ENCODE results near the gene MAPKAPK2. TPM values are rescaled to one million over a fixed set of nuclear protein-coding genes. Genes with fewer than 3 reads are reported as not detected.

The MAPKAPK2 gene
- total RNA-seq, 1 experiment from 2014 or later, result 96.8 TPM

DNA sequence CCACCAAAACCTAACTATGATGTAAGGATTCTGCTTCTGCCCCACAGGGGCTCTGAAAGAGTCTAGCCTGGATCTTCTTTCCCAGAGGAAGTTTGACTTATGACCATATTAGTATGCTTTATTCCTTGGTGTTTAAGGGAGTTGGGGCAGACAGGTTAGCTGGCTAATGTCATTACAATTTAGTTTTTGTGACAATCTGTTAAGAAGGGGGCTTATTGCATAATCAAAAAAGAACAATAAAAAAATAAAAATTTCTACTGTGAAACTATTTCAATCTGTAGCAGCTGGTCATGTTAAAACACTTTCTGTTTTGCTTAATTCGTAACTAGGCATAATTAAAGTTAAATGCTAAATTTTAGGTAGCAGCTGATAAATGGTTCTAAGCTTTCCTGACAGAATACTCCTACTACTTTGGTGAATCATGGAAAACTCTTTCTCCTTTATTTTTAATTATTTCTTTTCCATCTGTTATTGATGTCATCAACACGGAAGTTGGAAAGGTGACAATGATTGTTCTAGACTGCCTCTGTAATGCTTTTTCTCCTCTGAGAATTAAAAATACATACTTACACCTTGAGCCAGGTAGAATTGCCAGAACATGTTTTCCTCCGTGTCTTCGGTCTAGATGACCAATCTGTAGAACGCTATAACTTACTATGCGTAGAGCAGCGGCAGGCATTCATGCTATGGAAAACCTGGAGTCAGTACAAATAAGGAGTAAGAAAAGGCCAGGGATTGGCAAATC, 30.8 kb upstream of the MAPKAPK2 start:
- no peak overlapping the region for H3K27ac Mint-ChIP-seq (ENCODE audit: unreplicated experiment)
- no peak overlapping the region for H3K4me3 Mint-ChIP-seq (ENCODE audit: unreplicated experiment)
- no TSS peak for BruUV-seq (replicated peaks)
- Histone ChIP-seq H3K9me3 (no peaks in the 10 kb centered on the region), H3K36me3 (ENCODE audit: control insufficient read depth, insufficient read depth, low read length) (no peaks in the 10 kb centered on the region), H3K4me1 (no peaks in the 10 kb centered on the region), H3K27me3 (replicated peaks; ENCODE audit: control insufficient read depth, insufficient read depth, low read length) (no peaks in the 10 kb centered on the region), H3K4me3 (ENCODE audit: low read depth, low read length) (no peak overlapping the region)
- H3K36me3 Mint-ChIP-seq (ENCODE audit: insufficient read depth, unreplicated experiment), result no peaks in the 10 kb centered on the region
- peaks cover 26% of the 10 kb centered on the region for H3K27me3 Mint-ChIP-seq (ENCODE audit: insufficient read depth, unreplicated experiment)
- ChIA-PET CTCF (no interaction called here), POLR2A (no interaction called here)
- no peaks in the 10 kb centered on the region for H3K9me3 Mint-ChIP-seq (ENCODE audit: unreplicated experiment)
- intact Hi-C loops (cut with micrococcal nuclease; ENCODE audit: unreplicated experiment), result no loop called here
- TF ChIP-seq, protein P1, sequence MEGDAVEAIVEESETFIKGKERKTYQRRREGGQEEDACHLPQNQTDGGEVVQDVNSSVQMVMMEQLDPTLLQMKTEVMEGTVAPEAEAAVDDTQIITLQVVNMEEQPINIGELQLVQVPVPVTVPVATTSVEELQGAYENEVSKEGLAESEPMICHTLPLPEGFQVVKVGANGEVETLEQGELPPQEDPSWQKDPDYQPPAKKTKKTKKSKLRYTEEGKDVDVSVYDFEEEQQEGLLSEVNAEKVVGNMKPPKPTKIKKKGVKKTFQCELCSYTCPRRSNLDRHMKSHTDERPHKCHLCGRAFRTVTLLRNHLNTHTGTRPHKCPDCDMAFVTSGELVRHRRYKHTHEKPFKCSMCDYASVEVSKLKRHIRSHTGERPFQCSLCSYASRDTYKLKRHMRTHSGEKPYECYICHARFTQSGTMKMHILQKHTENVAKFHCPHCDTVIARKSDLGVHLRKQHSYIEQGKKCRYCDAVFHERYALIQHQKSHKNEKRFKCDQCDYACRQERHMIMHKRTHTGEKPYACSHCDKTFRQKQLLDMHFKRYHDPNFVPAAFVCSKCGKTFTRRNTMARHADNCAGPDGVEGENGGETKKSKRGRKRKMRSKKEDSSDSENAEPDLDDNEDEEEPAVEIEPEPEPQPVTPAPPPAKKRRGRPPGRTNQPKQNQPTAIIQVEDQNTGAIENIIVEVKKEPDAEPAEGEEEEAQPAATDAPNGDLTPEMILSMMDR (IDR thresholded peaks at IDR 0.05; ENCODE audit: insufficient read depth in 1 of 2, low read depth in 1 of 2, low read length in 1 of 2, severe bottlenecking in 1 of 2, unreplicated experiment in 1 of 2), result no peak
- no peaks in the 10 kb centered on the region for H3K4me1 Mint-ChIP-seq (ENCODE audit: low read depth, unreplicated experiment)
- no peak for DNase-seq

- no peak overlapping the region for H3K27ac Mint-ChIP-seq (ENCODE audit: unreplicated experiment)
- no peaks in the 10 kb centered on the region for H3K4me1 Mint-ChIP-seq (ENCODE audit: low read depth, unreplicated experiment)
- no peak overlapping the region for H3K4me3 ChIP-seq (ENCODE audit: low read depth, low read length)
- H3K27me3 Mint-ChIP-seq (ENCODE audit: insufficient read depth, unreplicated experiment), result peaks cover 20% of the 10 kb centered on the region
- no peaks in the 10 kb centered on the region for H3K36me3 Mint-ChIP-seq (ENCODE audit: insufficient read depth, unreplicated experiment)
- intact Hi-C loops (cut with micrococcal nuclease; ENCODE audit: unreplicated experiment), result no loop called here
- POLR2A ChIA-PET, result no interaction called here
- no peaks in the 10 kb centered on the region for H3K27me3 ChIP-seq (replicated peaks; ENCODE audit: control insufficient read depth, insufficient read depth, low read length)
- TF ChIP-seq, protein P1 (IDR thresholded peaks at IDR 0.05; ENCODE audit: insufficient read depth in 1 of 2, low read depth in 1 of 2, low read length in 1 of 2, severe bottlenecking in 1 of 2, unreplicated experiment in 1 of 2), result no peak
- no peaks in the 10 kb centered on the region for H3K4me1 ChIP-seq
- H3K36me3 ChIP-seq (ENCODE audit: control insufficient read depth, insufficient read depth, low read length), result no peaks in the 10 kb centered on the region
- no peaks in the 10 kb centered on the region for H3K9me3 Mint-ChIP-seq (ENCODE audit: unreplicated experiment)
- H3K9me3 ChIP-seq, result no peaks in the 10 kb centered on the region
- CTCF ChIA-PET, result no interaction called here
- H3K4me3 Mint-ChIP-seq (ENCODE audit: unreplicated experiment), result no peak overlapping the region
- BruUV-seq (replicated peaks), result no TSS peak
- no peak for DNase-seq
These were observed 29.9 kb upstream of the MAPKAPK2 start for GRCh38 chr1:206654828-206655227.

DNA sequence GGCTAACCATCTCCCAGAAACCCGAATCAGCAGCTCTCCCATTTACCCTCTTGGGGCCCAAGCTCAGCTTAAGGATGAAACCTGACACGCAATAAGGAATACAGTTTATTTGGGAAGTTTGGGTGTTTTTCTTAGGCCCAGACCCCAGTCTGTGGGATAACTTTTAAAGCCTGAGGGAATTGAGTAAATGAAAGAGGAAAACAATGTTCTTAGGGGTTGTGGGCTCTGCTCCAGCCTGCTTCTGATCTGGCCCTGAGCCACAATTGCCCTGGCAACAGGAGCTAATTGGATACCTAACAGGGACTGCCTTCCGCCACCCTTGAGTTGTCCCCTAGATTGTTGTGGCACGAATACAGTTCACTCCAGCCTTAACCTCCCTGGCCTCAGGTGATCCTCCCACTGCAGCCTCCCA, 29.2 kb upstream of the MAPKAPK2 start:
- H3K9me3 ChIP-seq, result no peaks in the 10 kb centered on the region
- intact Hi-C loops (cut with micrococcal nuclease; ENCODE audit: unreplicated experiment), result no loop called here
- Mint-ChIP-seq H3K4me3 (ENCODE audit: unreplicated experiment) (no peak overlapping the region), H3K27me3 (ENCODE audit: insufficient read depth, unreplicated experiment) (peaks cover 19% of the 10 kb centered on the region), H3K4me1 (ENCODE audit: low read depth, unreplicated experiment) (no peaks in the 10 kb centered on the region), H3K9me3 (ENCODE audit: unreplicated experiment) (no peaks in the 10 kb centered on the region), H3K36me3 (ENCODE audit: insufficient read depth, unreplicated experiment) (no peaks in the 10 kb centered on the region), H3K27ac (ENCODE audit: unreplicated experiment) (no peak overlapping the region)
- BruUV-seq (replicated peaks), result no TSS peak
- H3K36me3 ChIP-seq (ENCODE audit: control insufficient read depth, insufficient read depth, low read length), result no peaks in the 10 kb centered on the region
- H3K27me3 ChIP-seq (replicated peaks; ENCODE audit: control insufficient read depth, insufficient read depth, low read length), result no peaks in the 10 kb centered on the region
- no peaks in the 10 kb centered on the region for H3K4me1 ChIP-seq
- ChIA-PET CTCF (interaction anchor here (0.6 kb wide), 1 partner anchor 337 kb away, joined by 3 read pairs; no protein-coding TSS in a partner anchor), POLR2A (no interaction called here)
- DNase-seq, result no peak
- TF ChIP-seq, protein P1 (IDR thresholded peaks at IDR 0.05; ENCODE audit: insufficient read depth in 1 of 2, low read depth in 1 of 2, low read length in 1 of 2, severe bottlenecking in 1 of 2, unreplicated experiment in 1 of 2), result no peak
- H3K4me3 ChIP-seq (ENCODE audit: low read depth, low read length), result no peak overlapping the region
